HG02973 (cell line): ENCODE data around the gene HNF4A.

Source experiments
- ATAC-seq: cut with Tn5 transposase; IDR thresholded peaks from one replicate; pipeline ENCODE4 v1.9.1; 2021; ENCODE audit warnings: moderate library complexity; ENCODE audit not compliant: unreplicated experiment

Gene HNF4A

DNA sequence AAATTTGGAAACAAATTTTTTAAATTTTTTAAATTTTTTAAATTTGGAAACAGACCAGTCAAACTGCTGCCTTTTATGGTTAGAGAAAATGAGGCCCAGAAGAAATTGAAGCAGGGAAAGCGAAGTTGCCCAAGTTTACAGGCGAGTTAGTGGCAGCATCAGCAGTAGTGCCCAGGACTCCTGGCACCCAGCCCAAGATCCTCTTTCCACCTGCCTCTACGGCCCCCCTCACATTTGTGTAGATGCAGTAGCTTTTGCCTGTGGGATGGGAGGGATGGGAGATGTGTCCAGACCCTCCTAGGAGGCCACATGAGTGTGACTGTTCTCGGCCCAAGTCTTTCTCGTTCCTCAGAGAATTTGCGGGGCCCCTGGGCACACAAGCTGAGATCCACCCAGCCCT is 49.8 kb downstream of the HNF4A start:
- ATAC-seq = no peak

GRCh38 chr20:44405785-44406571 is 50.5 kb downstream of the HNF4A start:
- ATAC-seq = no peak

DNA sequence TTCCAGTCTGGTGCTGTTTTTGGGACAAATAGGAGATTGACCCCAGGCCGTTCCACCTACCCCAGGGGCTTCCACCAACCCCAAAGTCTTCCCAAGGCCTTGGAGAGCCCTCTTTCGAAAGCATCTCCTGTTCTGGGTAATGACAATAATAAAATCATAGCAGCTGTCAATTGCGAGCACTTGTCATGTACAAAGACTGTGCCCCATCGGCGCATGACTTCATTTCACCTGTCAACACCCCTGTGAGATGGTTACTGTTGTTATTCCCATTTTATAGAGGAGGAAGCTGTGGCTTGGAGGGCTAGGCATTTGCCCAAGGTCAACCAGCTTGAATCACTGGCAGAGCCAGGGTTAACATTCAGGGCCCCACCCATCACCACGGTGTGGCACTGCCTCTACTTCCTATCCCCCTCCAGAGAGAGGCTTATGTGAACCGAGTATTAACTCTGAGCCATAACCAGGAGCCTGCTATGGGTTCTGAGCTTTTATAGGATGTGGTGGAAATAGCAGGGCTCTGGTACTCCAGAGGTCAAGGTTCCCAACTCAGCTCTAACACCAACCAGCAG is 51.2 kb downstream of the HNF4A start:
- ATAC-seq = no peak

GRCh38 chr20:44407402-44408184 is 52.1 kb downstream of the HNF4A start:
- no peak for ATAC-seq

DNA sequence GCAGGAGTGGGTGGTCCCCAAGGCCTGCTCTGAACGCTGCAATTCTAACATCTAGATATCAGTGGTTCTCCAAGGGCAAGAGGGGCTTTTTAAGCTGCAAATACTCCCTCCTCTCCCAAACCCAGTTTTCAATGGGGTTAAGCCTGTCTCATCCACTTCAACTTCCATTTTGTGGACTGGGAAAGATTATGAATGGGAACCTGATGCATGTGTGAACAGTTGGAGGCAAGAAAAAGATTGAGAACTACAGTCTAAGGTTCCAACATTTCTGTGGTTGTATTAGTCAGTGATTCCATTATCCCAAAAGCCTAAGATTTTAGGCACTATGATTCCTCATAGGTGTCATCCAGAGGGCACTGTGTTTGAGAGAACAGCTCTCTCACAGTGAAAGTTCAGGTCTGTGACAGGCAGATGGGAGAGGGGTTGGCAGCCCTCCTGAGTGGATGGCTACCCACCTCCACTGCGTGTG is 53.7 kb downstream of the HNF4A start:
- no peak for ATAC-seq

GRCh38 chr20:44410583-44411019 is 55.1 kb downstream of the HNF4A start:
- no peak for ATAC-seq

DNA sequence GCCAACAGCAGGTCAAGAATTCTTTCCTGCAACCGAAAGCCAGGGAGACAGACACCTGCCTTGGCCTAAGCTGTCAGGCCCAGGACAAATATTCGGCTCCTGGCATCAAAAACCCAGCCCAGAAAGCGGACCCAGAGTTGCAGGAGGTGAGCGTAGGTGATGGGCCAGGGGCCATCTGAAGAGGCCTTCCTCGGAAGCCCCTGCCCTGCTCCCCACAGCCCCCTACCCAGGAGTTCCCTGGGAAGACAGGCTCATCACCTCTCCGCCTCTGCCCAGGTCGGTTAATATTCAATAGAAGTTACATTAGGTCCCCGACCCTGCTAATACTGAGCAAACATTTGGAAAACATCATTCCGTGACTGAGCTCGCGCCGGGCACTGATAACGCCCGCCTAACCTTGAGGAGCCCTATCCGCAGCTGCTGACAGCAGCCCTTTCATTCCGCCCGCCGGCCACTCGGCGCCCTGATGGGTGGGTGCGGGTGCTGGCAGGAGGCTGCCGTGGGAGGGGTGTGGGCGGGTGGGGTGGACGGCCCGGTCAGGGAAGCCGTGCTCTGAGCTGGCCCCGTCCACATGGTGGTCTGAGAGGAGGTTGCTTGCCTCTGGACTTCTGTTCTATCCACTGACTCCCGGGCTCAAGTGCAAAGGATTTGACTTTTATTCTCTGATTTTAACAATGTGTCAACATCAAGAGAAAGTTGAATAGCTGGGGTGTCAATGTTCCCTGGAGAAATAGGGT is 55.7 kb downstream of the HNF4A start:
- no peak for ATAC-seq

DNA sequence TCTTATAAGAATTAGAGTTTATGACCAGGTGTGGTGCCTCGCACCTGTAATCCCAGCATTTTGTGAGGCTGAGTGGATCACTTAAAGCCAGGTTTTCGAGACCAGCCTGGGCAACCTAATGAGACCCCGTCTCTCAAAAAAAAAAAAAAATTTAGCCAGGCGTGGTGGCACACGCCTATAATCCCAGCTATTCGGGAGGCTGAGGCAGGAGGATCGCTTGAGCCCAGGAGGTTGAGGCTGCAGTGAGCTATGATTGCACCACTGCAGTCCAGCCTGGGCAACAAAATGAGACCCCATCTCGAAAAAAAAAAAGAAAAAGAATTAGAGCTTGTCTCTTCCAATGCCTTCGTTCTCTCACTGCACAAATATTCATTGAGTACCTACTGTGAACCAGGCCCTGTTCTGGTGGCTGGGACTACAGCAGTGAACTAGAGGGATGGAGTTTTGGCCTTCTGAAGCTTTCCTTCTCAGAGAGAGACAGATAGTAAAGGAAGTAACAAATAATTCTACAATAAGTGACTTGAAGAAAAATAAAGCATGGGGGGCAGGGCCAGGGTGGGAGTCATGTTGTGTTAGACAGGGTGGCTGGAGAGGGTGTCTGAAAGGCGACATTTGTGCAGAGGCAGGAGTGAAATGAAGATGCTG is 56.4 kb downstream of the HNF4A start:
- no peak for ATAC-seq

- ATAC-seq = no peak
Observed at GRCh38 chr20:44412402-44413144, 57.1 kb downstream of the HNF4A start.

DNA sequence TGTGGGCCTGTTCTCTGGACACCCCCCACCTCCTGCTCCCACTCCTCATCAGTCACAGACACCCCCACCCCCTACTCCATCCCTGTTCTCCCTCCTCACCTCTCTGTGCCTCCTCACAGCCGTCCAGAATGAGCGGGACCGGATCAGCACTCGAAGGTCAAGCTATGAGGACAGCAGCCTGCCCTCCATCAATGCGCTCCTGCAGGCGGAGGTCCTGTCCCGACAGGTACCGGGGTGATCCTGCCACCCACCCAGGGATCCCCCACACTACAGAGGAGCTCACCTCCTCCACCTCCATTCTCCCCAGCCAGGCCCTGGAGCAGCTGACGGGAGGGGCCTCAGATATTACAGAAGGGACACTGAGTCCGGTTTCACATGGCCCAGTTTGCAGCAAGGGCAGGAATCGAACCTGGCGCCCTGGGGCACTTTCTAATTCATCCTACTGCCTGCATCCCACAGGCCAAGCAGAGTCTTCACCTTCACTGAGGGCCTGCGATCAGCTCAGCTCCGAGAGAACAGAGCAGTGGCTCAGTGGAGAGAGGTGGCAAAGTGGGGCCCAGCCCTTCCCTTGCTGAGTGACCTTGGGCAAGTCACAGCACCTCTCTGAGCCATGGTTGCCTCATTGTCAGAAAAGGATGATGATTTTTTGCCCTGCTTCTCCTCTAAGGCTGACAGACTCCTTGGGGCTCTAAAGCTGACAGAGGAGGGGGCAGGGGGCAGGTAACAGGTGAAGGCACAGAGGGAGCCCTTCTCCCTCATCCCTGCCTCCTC is 58.3 kb downstream of the HNF4A start:
- ATAC-seq = no peak

GRCh38 chr20:44414346-44414714 is 58.8 kb downstream of the HNF4A start:
- no peak for ATAC-seq

DNA sequence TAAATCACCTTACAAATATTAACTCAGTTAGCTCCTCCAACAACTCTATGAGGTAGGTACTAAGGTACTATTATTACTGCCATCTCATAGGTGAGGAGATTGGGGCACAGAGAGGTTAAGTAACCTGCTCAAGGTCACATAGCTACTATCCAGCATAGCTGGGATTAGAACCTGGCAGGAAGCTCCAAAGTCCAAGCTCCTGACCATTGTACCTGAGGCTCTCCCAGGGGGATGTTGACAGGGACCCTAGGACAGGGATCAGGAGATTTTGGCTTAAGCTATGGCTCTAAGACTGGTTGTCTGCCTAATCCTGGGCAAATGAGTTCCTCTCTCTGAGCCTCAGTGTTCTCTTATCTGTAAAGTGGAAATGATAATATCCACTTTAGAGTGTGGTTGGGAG is 59.3 kb downstream of the HNF4A start:
- ATAC-seq = no peak

- no peak for ATAC-seq
Observed at GRCh38 chr20:44415833-44416715, 60.6 kb downstream of the HNF4A start.

DNA sequence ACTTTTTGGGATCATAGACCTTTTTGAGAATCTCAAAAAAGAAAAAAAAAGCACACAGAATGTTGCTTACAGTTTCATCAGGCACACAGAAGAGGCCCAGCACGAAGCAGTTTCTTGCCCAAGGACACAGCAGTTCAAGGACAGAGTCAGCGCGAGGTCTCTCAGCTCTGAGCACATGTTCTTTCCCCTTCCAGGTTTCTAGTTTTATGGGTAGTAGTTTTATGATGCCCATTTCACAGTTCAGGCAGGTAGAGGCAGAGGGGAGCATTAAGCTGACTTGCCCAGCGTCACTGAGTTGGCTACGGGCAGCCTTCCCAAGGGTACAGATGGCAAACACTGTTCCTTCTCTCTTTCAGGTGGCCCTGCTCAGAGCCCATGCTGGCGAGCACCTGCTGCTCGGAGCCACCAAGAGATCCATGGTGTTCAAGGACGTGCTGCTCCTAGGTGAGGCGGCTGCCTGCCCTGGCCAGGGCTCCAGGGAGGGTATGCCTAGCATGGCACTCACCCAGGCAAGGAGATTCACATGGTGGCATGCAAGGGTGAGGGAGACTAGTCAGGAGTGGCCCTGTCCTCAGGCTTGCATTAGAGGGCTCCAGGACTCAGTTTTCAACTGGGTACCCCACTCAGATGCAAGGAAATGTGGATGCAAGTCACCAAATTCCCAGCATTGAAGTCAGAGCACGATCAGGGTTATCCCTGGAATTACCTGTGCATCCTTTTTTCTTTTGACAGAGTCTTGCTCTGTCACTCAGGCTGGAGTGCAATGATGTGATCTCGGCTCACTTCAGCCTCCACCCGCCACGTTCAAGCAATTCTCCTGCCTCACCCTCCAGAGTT is 62.8 kb downstream of the HNF4A start:
- ATAC-seq = no peak

- no peak for ATAC-seq
Observed at GRCh38 chr20:44419131-44419844, 63.8 kb downstream of the HNF4A start.

DNA sequence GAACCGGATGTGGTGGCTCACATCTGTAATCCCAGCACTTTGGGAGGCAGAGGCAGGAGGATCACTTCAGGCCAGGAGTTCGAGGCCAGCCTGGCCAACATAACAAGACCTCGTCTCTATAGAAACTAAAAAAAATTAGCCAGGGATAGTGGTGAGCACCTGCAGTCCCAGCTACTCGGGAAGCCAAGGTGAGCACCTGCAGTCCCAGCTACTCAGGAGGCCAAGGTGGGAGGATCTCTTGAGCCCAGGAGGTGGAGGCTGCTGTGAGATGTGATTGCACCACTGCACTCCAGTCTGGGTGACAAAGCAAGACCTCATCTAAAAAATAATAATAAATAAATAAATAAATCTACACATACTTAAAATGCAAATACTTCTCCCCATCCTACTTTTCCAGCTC is 65.0 kb downstream of the HNF4A start:
- no peak for ATAC-seq

DNA sequence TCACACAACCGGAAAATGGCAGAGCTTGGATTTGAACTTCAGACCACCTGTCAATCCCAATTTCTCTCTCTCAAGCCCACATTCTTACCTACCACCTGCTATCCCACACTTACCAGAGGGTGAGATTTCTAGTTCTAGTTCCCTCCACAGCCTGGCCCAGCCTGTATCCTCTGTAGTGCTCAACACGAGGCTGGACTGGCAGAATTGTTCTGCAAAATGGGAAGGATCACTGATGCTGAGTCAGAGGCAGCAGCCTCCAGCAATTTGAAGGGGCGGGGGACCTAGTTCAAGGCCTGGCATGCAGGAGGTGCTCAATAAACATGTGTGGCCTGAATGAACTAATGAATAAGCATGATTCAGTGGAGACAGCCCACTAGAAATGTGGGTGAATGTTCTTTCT is 66.6 kb downstream of the HNF4A start:
- no peak for ATAC-seq
